ENCODE data around the gene TMEM39B. TPM values are rescaled to one million over a fixed set of nuclear protein-coding genes. Genes with fewer than 3 reads are reported as not detected.
"Not testable (repeated sequence)": the region's sequence is repeated elsewhere in the genome, so short reads cannot be mapped to it uniquely, and the experiment has no call there.

The TMEM39B gene
- total RNA-seq, 2 experiments from 2014 or later, result 32.6 to 36.2 TPM

GRCh38 chr1:32048440-32048839, 24.3 kb upstream of the TMEM39B start:
- POLR2A ChIA-PET, result no interaction called here

GRCh38 chr1:32051706-32052105, 21.0 kb upstream of the TMEM39B start:
- H3K27ac Mint-ChIP-seq, result no peak overlapping the region
- CTCF ChIA-PET, result interaction anchor here (0.7 to 4.3 kb wide), 2 partner anchors 11 to 36 kb away, joined by 3 to 20 read pairs; no protein-coding TSS in a partner anchor

More at GRCh38 chr1:32048440-32048839, 24.3 kb upstream of the TMEM39B start:
- H3K36me3 Mint-ChIP-seq (ENCODE audit: low read depth), result peaks cover 67% of the 10 kb centered on the region
- H3K27ac Mint-ChIP-seq, result no peak overlapping the region
- no peak for ATAC-seq
- CTCF ChIA-PET, result interaction anchor here (0.8 to 2.0 kb wide), 2 partner anchors 15 to 16 kb away, joined by 3 to 5 read pairs; no protein-coding TSS in a partner anchor
- no peak overlapping the region for H3K4me3 Mint-ChIP-seq
- no peaks in the 10 kb centered on the region for H3K4me1 Mint-ChIP-seq (ENCODE audit: low read depth)
- no peaks in the 10 kb centered on the region for H3K9me3 Mint-ChIP-seq (ENCODE audit: insufficient read depth)
- DNase-seq, result no peak
- no peaks in the 10 kb centered on the region for H3K27me3 Mint-ChIP-seq (ENCODE audit: low read depth)

GRCh38 chr1:32052887-32053286, 19.9 kb upstream of the TMEM39B start:
- no peak overlapping the region for H3K27ac Mint-ChIP-seq
- H3K4me3 Mint-ChIP-seq, result no peak overlapping the region
- no peaks in the 10 kb centered on the region for H3K9me3 Mint-ChIP-seq (ENCODE audit: insufficient read depth)
- H3K4me1 Mint-ChIP-seq (ENCODE audit: low read depth), result no peaks in the 10 kb centered on the region
- ChIA-PET POLR2A (interaction anchor here (0.6 to 1.5 kb wide), 2 partner anchors 9 to 10 kb away, joined by 3 read pairs; no protein-coding TSS in a partner anchor), CTCF (interaction anchor here (0.9 to 4.3 kb wide), 3 partner anchors 8 to 60 kb away, joined by 3 to 20 read pairs (median 7); no protein-coding TSS in a partner anchor)
- no peak for ATAC-seq
- H3K36me3 Mint-ChIP-seq (ENCODE audit: low read depth), result peaks cover 67% of the 10 kb centered on the region
- DNase-seq, result no peak
- no peaks in the 10 kb centered on the region for H3K27me3 Mint-ChIP-seq (ENCODE audit: low read depth)

More at GRCh38 chr1:32051706-32052105, 21.0 kb upstream of the TMEM39B start:
- no peaks in the 10 kb centered on the region for H3K4me1 Mint-ChIP-seq (ENCODE audit: low read depth)
- ATAC-seq (no peak), DNase-seq (no peak)
- H3K36me3 Mint-ChIP-seq (ENCODE audit: low read depth), result peaks cover 74% of the 10 kb centered on the region
- no peaks in the 10 kb centered on the region for H3K27me3 Mint-ChIP-seq (ENCODE audit: low read depth)
- H3K9me3 Mint-ChIP-seq (ENCODE audit: insufficient read depth), result no peaks in the 10 kb centered on the region
- H3K4me3 Mint-ChIP-seq, result no peak overlapping the region
- POLR2A ChIA-PET, result interaction anchor here (1.5 kb wide), 1 partner anchor 11 kb away, joined by 3 read pairs; no protein-coding TSS in a partner anchor

- ATAC-seq (no peak), DNase-seq (no peak)
- ChIA-PET CTCF (interaction anchor here (0.9 to 4.3 kb wide), 4 partner anchors 7 to 57 kb away, joined by 3 to 20 read pairs (median 8); partner anchors contain the start of gene TMEM39B), POLR2A (interaction anchor here (0.6 to 1.0 kb wide), 4 partner anchors 12 to 141 kb away, joined by 3 read pairs; no protein-coding TSS in a partner anchor)
- no peaks in the 10 kb centered on the region for H3K9me3 Mint-ChIP-seq (ENCODE audit: insufficient read depth)
- H3K27ac Mint-ChIP-seq, result peak overlapping the region; percentile 25
- H3K4me3 Mint-ChIP-seq, result no peak overlapping the region
- peaks cover 65% of the 10 kb centered on the region for H3K36me3 Mint-ChIP-seq (ENCODE audit: low read depth)
- H3K4me1 Mint-ChIP-seq (ENCODE audit: low read depth), result no peaks in the 10 kb centered on the region
- H3K27me3 Mint-ChIP-seq (ENCODE audit: low read depth), result no peaks in the 10 kb centered on the region
Observed at GRCh38 chr1:32055416-32055815, 17.3 kb upstream of the TMEM39B start.

GRCh38 chr1:32056598-32056997, 16.1 kb upstream of the TMEM39B start:
- ChIA-PET POLR2A (no interaction called here), CTCF (interaction anchor here (1.1 to 4.1 kb wide), 5 partner anchors 10 to 93 kb away, joined by 3 to 11 read pairs (median 6); partner anchors contain the start of gene TMEM39B)
- Mint-ChIP-seq H3K4me1 (ENCODE audit: low read depth) (no peaks in the 10 kb centered on the region), H3K27ac (no peak overlapping the region), H3K36me3 (ENCODE audit: low read depth) (peaks cover 69% of the 10 kb centered on the region), H3K27me3 (ENCODE audit: low read depth) (no peaks in the 10 kb centered on the region), H3K9me3 (ENCODE audit: insufficient read depth) (no peaks in the 10 kb centered on the region), H3K4me3 (no peak overlapping the region)
- DNase-seq (no peak), ATAC-seq (no peak)

GRCh38 chr1:32060914-32061313, 11.8 kb upstream of the TMEM39B start:
- H3K27ac Mint-ChIP-seq, result no peak overlapping the region
- POLR2A ChIA-PET, result no interaction called here

GRCh38 chr1:32062867-32063230, 9.9 kb upstream of the TMEM39B start:
- ATAC-seq, result no peak
- H3K27me3 Mint-ChIP-seq (ENCODE audit: low read depth), result no peaks in the 10 kb centered on the region
- H3K27ac Mint-ChIP-seq, result peak overlapping the region; percentile 41
- ChIA-PET POLR2A (interaction anchor here (0.7 to 0.9 kb wide), 2 partner anchors 10 to 11 kb away, joined by 3 to 4 read pairs; partner anchors contain the start of gene TMEM39B), CTCF (interaction anchor here (0.7 to 2.6 kb wide), 36 partner anchors 9 to 349 kb away, joined by 3 to 20 read pairs (median 4); partner anchors contain the start of genes KHDRBS1, KPNA6 and TMEM39B)
- DNase-seq, result no peak
- no peak overlapping the region for H3K4me3 Mint-ChIP-seq
- H3K9me3 Mint-ChIP-seq (ENCODE audit: insufficient read depth), result no peaks in the 10 kb centered on the region
- peaks cover 45% of the 10 kb centered on the region for H3K36me3 Mint-ChIP-seq (ENCODE audit: low read depth)
- peaks cover 21% of the 10 kb centered on the region for H3K4me1 Mint-ChIP-seq (ENCODE audit: low read depth)

More at GRCh38 chr1:32060914-32061313, 11.8 kb upstream of the TMEM39B start:
- peaks cover 10% of the 10 kb centered on the region for H3K4me1 Mint-ChIP-seq (ENCODE audit: low read depth)
- H3K4me3 Mint-ChIP-seq, result no peak overlapping the region
- ATAC-seq (no peak), DNase-seq (no peak)
- CTCF ChIA-PET, result interaction anchor here (1.0 to 2.6 kb wide), 6 partner anchors 8 to 56 kb away, joined by 3 to 20 read pairs (median 3); partner anchors contain the start of genes KPNA6 and TMEM39B
- no peaks in the 10 kb centered on the region for H3K9me3 Mint-ChIP-seq (ENCODE audit: insufficient read depth)
- no peaks in the 10 kb centered on the region for H3K27me3 Mint-ChIP-seq (ENCODE audit: low read depth)
- H3K36me3 Mint-ChIP-seq (ENCODE audit: low read depth), result peaks cover 56% of the 10 kb centered on the region

- Mint-ChIP-seq H3K4me1 (ENCODE audit: low read depth) (peaks cover 21% of the 10 kb centered on the region), H3K4me3 (no peak overlapping the region), H3K36me3 (ENCODE audit: low read depth) (peaks cover 43% of the 10 kb centered on the region), H3K9me3 (ENCODE audit: insufficient read depth) (no peaks in the 10 kb centered on the region), H3K27me3 (ENCODE audit: low read depth) (no peaks in the 10 kb centered on the region), H3K27ac (peak overlapping the region; percentile 40)
- ATAC-seq (no peak), DNase-seq (no peak)
- ChIA-PET POLR2A (interaction anchor here (0.7 to 0.9 kb wide), 2 partner anchors 10 to 11 kb away, joined by 3 to 4 read pairs; partner anchors contain the start of gene TMEM39B), CTCF (interaction anchor here (0.7 to 2.6 kb wide), 36 partner anchors 9 to 349 kb away, joined by 3 to 20 read pairs (median 4); partner anchors contain the start of genes KHDRBS1, KPNA6 and TMEM39B)
Observed at GRCh38 chr1:32063261-32063681, 9.5 kb upstream of the TMEM39B start.

- not testable (repeated sequence) for H3K9me3 Mint-ChIP-seq (ENCODE audit: insufficient read depth); H3K27me3 Mint-ChIP-seq (ENCODE audit: low read depth); DNase-seq
- POLR2A ChIA-PET, result interaction anchor here (0.5 to 1.4 kb wide), 3 partner anchors 40 to 52 kb away, joined by 3 to 4 read pairs (median 4); partner anchors contain the start of genes KHDRBS1 and KPNA6
- CTCF ChIA-PET, result interaction anchor here (1.2 to 1.5 kb wide), 2 partner anchors 9 to 62 kb away, joined by 4 to 6 read pairs; no protein-coding TSS in a partner anchor
- peak overlapping the region; percentile 50 for H3K27ac Mint-ChIP-seq
- H3K36me3 Mint-ChIP-seq (ENCODE audit: low read depth), result peaks cover 23% of the 10 kb centered on the region
- H3K4me3 Mint-ChIP-seq, result peak overlapping the region; percentile 34
- peaks cover 21% of the 10 kb centered on the region for H3K4me1 Mint-ChIP-seq (ENCODE audit: low read depth)
- peak; percentile 37 for ATAC-seq
Observed at GRCh38 chr1:32065613-32066488, 6.9 kb upstream of the TMEM39B start.

- DNase-seq (peak; percentile 35), ATAC-seq (peak; percentile 73)
- no peaks in the 10 kb centered on the region for H3K27me3 Mint-ChIP-seq (ENCODE audit: low read depth)
- ChIA-PET POLR2A (interaction anchor here (0.5 to 1.4 kb wide), 3 partner anchors 41 to 53 kb away, joined by 3 to 4 read pairs (median 4); partner anchors contain the start of genes KHDRBS1 and KPNA6), CTCF (interaction anchor here (1.2 to 1.5 kb wide), 2 partner anchors 9 to 63 kb away, joined by 4 to 6 read pairs; no protein-coding TSS in a partner anchor)
- no peaks in the 10 kb centered on the region for H3K9me3 Mint-ChIP-seq (ENCODE audit: insufficient read depth)
- H3K27ac Mint-ChIP-seq, result peak overlapping the region; percentile 50
- peaks cover 22% of the 10 kb centered on the region for H3K4me1 Mint-ChIP-seq (ENCODE audit: low read depth)
- peaks cover 19% of the 10 kb centered on the region for H3K36me3 Mint-ChIP-seq (ENCODE audit: low read depth)
- peak overlapping the region; percentile 34 for H3K4me3 Mint-ChIP-seq
Observed at GRCh38 chr1:32066489-32066873, 6.3 kb upstream of the TMEM39B start.

GRCh38 chr1:32068957-32069588, 3.7 kb upstream of the TMEM39B start:
- Mint-ChIP-seq H3K4me1 (ENCODE audit: low read depth) (peaks cover 37% of the 10 kb centered on the region), H3K9me3 (ENCODE audit: insufficient read depth) (no peaks in the 10 kb centered on the region), H3K36me3 (ENCODE audit: low read depth) (peaks cover 3% of the 10 kb centered on the region), H3K4me3 (no peak overlapping the region), H3K27me3 (ENCODE audit: low read depth) (no peaks in the 10 kb centered on the region), H3K27ac (no peak overlapping the region)
- DNase-seq, result no peak
- CTCF ChIA-PET, result no interaction called here
- POLR2A ChIA-PET, result no interaction called here
- no peak for ATAC-seq
